ENCODE data around the gene MACIR. TPM values are rescaled to one million over a fixed set of nuclear protein-coding genes. Genes with fewer than 3 reads are reported as not detected.

The MACIR gene
- total and polyA plus RNA-seq, 9 of the 15 experiments (the other 6 are each of a cell fraction or from before 2014, with no cell fraction given) = 1.4 to 11.6 (median 9.4) TPM

DNA sequence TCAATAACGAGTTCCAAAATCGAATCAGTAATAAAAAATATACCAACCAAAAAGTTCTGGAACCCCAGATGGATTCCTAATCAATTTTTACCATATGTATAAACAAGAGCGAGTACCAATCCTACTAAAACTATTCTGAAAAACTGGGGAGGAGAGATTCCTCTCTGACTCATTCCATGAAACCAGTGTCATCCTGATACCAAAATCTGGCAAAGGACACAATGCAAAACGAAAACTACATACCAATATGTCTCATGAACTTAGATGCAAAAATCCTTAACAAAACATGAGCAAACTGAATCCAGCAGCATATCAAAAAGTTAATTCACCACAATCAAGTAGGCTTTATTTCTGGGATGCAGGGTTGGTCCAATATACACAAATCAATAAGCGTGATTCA is 30.5 kb upstream of the MACIR start:
- H3K79me2 ChIP-seq (ENCODE audit: control insufficient read depth, insufficient read depth, low read length) = no peaks in the 10 kb centered on the region
- H3K4me1 ChIP-seq (replicated peaks in 1 of 2; ENCODE audit: control insufficient read depth in 2 of 2, insufficient read depth in 2 of 2, low read length in 2 of 2) = peaks cover 1 to 5% of the 10 kb centered on the region in 2 experiments; a peak in 2 of 5 replicates
- H3K9me1 ChIP-seq (ENCODE audit: control insufficient read depth, insufficient read depth, low read length) = no peaks in the 10 kb centered on the region
- H3K9ac ChIP-seq (ENCODE audit: insufficient read depth in 1 of 2, low read depth in 2 of 2, low read length in 2 of 2) = no peak overlapping the region
- FAIRE-seq (no peak), DNase-seq (ENCODE audit: extremely low read depth in 1 of 4, low spot score in 3 of 4) (no peak), ATAC-seq (no peak)
- no peak overlapping the region for H2AFZ ChIP-seq (ENCODE audit: low read depth, low read length)
- H3K9me3 ChIP-seq (replicated peaks; ENCODE audit: control insufficient read depth, insufficient read depth, low read depth, low read length) = no peaks in the 10 kb centered on the region
- ChIA-PET CTCF (ENCODE audit: low intra/inter-chr PET ratio) (no interaction called here), POLR2A (no interaction called here)
- H3K27ac ChIP-seq (ENCODE audit: extremely low read depth, low read depth, low read length) = no peak overlapping the region
- no peak for TF ChIP-seq SRSF1 (IDR thresholded peaks at IDR 0.05; ENCODE audit: low read depth, low read length)
- TF ChIP-seq, protein P1, sequence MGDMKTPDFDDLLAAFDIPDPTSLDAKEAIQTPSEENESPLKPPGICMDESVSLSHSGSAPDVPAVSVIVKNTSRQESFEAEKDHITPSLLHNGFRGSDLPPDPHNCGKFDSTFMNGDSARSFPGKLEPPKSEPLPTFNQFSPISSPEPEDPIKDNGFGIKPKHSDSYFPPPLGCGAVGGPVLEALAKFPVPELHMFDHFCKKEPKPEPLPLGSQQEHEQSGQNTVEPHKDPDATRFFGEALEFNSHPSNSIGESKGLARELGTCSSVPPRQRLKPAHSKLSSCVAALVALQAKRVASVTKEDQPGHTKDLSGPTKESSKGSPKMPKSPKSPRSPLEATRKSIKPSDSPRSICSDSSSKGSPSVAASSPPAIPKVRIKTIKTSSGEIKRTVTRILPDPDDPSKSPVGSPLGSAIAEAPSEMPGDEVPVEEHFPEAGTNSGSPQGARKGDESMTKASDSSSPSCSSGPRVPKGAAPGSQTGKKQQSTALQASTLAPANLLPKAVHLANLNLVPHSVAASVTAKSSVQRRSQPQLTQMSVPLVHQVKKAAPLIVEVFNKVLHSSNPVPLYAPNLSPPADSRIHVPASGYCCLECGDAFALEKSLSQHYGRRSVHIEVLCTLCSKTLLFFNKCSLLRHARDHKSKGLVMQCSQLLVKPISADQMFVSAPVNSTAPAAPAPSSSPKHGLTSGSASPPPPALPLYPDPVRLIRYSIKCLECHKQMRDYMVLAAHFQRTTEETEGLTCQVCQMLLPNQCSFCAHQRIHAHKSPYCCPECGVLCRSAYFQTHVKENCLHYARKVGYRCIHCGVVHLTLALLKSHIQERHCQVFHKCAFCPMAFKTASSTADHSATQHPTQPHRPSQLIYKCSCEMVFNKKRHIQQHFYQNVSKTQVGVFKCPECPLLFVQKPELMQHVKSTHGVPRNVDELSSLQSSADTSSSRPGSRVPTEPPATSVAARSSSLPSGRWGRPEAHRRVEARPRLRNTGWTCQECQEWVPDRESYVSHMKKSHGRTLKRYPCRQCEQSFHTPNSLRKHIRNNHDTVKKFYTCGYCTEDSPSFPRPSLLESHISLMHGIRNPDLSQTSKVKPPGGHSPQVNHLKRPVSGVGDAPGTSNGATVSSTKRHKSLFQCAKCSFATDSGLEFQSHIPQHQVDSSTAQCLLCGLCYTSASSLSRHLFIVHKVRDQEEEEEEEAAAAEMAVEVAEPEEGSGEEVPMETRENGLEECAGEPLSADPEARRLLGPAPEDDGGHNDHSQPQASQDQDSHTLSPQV (IDR thresholded peaks at IDR 0.05) = no peak
- TF ChIP-seq JUNB (CRISPR knock-in tag; conservative IDR thresholded peaks at IDR 0.05) = no peak
- TF ChIP-seq, protein P2, sequence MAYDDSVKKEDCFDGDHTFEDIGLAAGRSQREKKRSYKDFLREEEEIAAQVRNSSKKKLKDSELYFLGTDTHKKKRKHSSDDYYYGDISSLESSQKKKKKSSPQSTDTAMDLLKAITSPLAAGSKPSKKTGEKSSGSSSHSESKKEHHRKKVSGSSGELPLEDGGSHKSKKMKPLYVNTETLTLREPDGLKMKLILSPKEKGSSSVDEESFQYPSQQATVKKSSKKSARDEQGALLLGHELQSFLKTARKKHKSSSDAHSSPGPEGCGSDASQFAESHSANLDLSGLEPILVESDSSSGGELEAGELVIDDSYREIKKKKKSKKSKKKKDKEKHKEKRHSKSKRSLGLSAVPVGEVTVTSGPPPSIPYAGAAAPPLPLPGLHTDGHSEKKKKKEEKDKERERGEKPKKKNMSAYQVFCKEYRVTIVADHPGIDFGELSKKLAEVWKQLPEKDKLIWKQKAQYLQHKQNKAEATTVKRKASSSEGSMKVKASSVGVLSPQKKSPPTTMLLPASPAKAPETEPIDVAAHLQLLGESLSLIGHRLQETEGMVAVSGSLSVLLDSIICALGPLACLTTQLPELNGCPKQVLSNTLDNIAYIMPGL (CRISPR knock-in tag; IDR thresholded peaks at IDR 0.05) = no peak
- TF ChIP-seq HBP1 (CRISPR knock-in tag; IDR thresholded peaks at IDR 0.05) = no peak
- no peak for TF ChIP-seq RAD51 (IDR thresholded peaks at IDR 0.05; ENCODE audit: borderline replicate concordance, low read depth)
- TF ChIP-seq, protein P3, sequence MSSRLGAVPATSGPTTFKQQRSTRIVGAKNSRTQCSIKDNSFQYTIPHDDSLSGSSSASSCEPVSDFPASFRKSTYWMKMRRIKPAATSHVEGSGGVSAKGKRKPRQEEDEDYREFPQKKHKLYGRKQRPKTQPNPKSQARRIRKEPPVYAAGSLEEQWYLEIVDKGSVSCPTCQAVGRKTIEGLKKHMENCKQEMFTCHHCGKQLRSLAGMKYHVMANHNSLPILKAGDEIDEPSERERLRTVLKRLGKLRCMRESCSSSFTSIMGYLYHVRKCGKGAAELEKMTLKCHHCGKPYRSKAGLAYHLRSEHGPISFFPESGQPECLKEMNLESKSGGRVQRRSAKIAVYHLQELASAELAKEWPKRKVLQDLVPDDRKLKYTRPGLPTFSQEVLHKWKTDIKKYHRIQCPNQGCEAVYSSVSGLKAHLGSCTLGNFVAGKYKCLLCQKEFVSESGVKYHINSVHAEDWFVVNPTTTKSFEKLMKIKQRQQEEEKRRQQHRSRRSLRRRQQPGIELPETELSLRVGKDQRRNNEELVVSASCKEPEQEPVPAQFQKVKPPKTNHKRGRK (tag; IDR thresholded peaks at IDR 0.05) = no peak
- no peak for TF ChIP-seq FOSL1 (tag; conservative IDR thresholded peaks at IDR 0.05)
- TF ChIP-seq CBX2 (IDR thresholded peaks at IDR 0.05; ENCODE audit: insufficient read depth, low read length, poor library complexity, severe bottlenecking) = no peak
- no peak for TF ChIP-seq RNF2 (IDR thresholded peaks at IDR 0.05)
- TF ChIP-seq ZBTB17 (CRISPR knock-in tag; IDR thresholded peaks at IDR 0.05) = no peak
- TF ChIP-seq TEAD1 (CRISPR knock-in tag; IDR thresholded peaks at IDR 0.05) = no peak
- no peak for TF ChIP-seq SAFB2 (IDR thresholded peaks at IDR 0.05; ENCODE audit: borderline replicate concordance, low read depth, low read length, severe bottlenecking)
- TF ChIP-seq NR1H2 (CRISPR knock-in tag; IDR thresholded peaks at IDR 0.05) = no peak
- H3K4me2 ChIP-seq (ENCODE audit: insufficient read depth, low read length) = no peak overlapping the region
- intact Hi-C loops (cut with micrococcal nuclease) (loop anchor here (10.0 kb wide), 1 partner anchor 163 kb away; no protein-coding TSS in a partner anchor), in situ Hi-C loops (cut with MboI) (loop anchor here (10.0 kb wide), 2 partner anchors 453 to 693 kb away; no protein-coding TSS in a partner anchor)
- whole genome bisulfite sequencing (ENCODE audit: insufficient coverage, low coverage, missing lambda C conversion rate) = 2% methylated on average over 5 of the region's 5 CpGs
- no peaks in the 10 kb centered on the region for H3K36me3 ChIP-seq (ENCODE audit: control insufficient read depth, insufficient read depth, low read length)
- BruUV-seq (replicated peaks) = no TSS peak
- no peak overlapping the region for H3K4me3 ChIP-seq
- H4K20me1 ChIP-seq (replicated peaks; ENCODE audit: control insufficient read depth, insufficient read depth, low read length) = no peaks in the 10 kb centered on the region
- H3K27me3 ChIP-seq (ENCODE audit: control insufficient read depth in 2 of 2, insufficient read depth in 2 of 2, low read length in 2 of 2) = no peaks in the 10 kb centered on the region
